ENCODE data around the gene SLC16A13.

DNA sequence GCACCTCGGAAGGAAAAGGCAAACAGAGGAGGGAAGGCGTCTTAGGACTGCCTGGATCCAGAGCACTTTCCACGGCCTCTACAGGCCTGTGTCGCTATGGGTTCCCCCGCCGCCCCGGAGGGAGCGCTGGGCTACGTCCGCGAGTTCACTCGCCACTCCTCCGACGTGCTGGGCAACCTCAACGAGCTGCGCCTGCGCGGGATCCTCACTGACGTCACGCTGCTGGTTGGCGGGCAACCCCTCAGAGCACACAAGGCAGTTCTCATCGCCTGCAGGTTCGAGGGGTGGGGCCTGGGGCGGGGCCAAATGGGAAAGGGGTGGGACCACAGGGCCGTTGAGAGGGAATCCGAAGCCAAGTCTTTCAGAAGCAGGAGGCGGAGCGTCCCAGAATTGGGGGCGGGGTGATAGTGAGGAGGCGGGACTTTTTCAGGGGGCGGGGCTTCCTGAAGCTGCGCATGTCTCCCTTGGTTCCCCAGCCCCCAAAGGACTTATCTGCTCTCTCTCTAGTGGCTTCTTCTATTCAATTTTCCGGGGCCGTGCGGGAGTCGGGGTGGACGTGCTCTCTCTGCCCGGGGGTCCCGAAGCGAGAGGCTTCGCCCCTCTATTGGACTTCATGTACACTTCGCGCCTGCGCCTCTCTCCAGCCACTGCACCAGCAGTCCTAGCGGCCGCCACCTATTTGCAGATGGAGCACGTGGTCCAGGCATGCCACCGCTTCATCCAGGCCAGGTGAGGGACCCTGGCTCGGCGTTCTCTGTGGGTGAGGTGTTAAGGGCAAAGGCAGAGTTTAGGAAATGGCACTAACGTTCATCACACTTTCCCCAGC is 12.0 kb upstream of the SLC16A13 start:
- no peak for TF ChIP-seq CTCF (conservative IDR thresholded peaks at IDR 0.05; ENCODE audit: low read depth, low read length)
- TF ChIP-seq EZH2 (IDR thresholded peaks at IDR 0.05; ENCODE audit: borderline replicate concordance, low read depth, low read length, poor library complexity, severe bottlenecking), result no peak
